H1 (cell line): ENCODE data around the gene RAPH1.

Source experiments
- CBX5 ChIP-seq: fragments of 300-800, 300-1000 bp; sonication (generic); IDR thresholded peaks from 2 replicates; pipeline ENCODE4 v1.7.1; 2016; ENCODE audit warnings: antibody characterized with exemption, low read length, low read depth
- CEBPB ChIP-seq: IDR thresholded peaks from 2 replicates; pipeline ENCODE4 v1.6.1; 2012; ENCODE audit warnings: low read depth, low read length
- CTCF ChIP-seq, 3 experiments: IDR thresholded peaks; 1 replicate in 2 of 3; 2 replicates in 1 of 3; pipeline versions ENCODE4 v1.5.1 to v1.6.1; 2011; ENCODE audit warnings: low read length in 3 of 3, mild to moderate bottlenecking in 3 of 3, inconsistent platforms in 2 of 3, low read depth in 1 of 3, moderate library complexity in 1 of 3; ENCODE audit not compliant: insufficient read depth in 1 of 3; ENCODE audit errors: control extremely low read depth in 1 of 3
- EGR1 ChIP-seq: IDR thresholded peaks from 2 replicates; pipeline ENCODE4 v1.6.1; 2011; ENCODE audit warnings: low read depth, low read length, borderline replicate concordance
- EP300 ChIP-seq, 2 experiments: IDR thresholded peaks; 1 replicate in 1 of 2; 2 replicates in 1 of 2; pipeline ENCODE4 v1.6.1; 2011 to 2012; ENCODE audit warnings: low read depth in 2 of 2, low read length in 2 of 2, mild to moderate bottlenecking in 2 of 2, borderline replicate concordance in 1 of 2, inconsistent platforms in 1 of 2, moderate library complexity in 1 of 2
- EZH2 ChIP-seq: fragments of 200-600 bp; sonication (generic); IDR thresholded peaks from 2 replicates; pipeline ENCODE4 v1.7.1; 2012; ENCODE audit warnings: low read depth, mild to moderate bottlenecking, moderate library complexity, low read length, inconsistent platforms; ENCODE audit not compliant: severe bottlenecking
- GABPA ChIP-seq: IDR thresholded peaks from 2 replicates; pipeline ENCODE4 v1.6.1; 2011; ENCODE audit warnings: mild to moderate bottlenecking, low read length, moderate library complexity, borderline replicate concordance; ENCODE audit not compliant: insufficient read depth
- JUN ChIP-seq: IDR thresholded peaks from 2 replicates; pipeline ENCODE4 v1.6.1; 2011; ENCODE audit warnings: low read depth, mild to moderate bottlenecking, improper control_type of control experiment, low read length
- JUND ChIP-seq: IDR thresholded peaks from 2 replicates; pipeline ENCODE4 v1.6.1; 2011; ENCODE audit warnings: mild to moderate bottlenecking, improper control_type of control experiment, low read length
- PHF8 ChIP-seq: fragments of 200-600 bp; sonication (generic); conservative IDR thresholded peaks from 2 replicates; pipeline ENCODE4 v1.7.1; 2012; ENCODE audit warnings: low read depth, mild to moderate bottlenecking, inconsistent platforms, low read length, moderate library complexity
- SUZ12 ChIP-seq: fragments of 200-600 bp; sonication (generic); IDR thresholded peaks from 2 replicates; pipeline ENCODE4 v1.6.1; 2012; ENCODE audit warnings: mild to moderate bottlenecking, inconsistent platforms, low read length, moderate library complexity, mixed read lengths
- TAF7 ChIP-seq: optimal IDR thresholded peaks from 2 replicates; pipeline ENCODE3; 2011; ENCODE audit warnings: low read depth, mild to moderate bottlenecking, inconsistent platforms, low read length, moderate library complexity, borderline replicate concordance
- TF ChIP-seq, protein P1 (sequence below): IDR thresholded peaks from 2 replicates; pipeline ENCODE4 v1.6.1; 2012; ENCODE audit warnings: inconsistent platforms

DNA sequence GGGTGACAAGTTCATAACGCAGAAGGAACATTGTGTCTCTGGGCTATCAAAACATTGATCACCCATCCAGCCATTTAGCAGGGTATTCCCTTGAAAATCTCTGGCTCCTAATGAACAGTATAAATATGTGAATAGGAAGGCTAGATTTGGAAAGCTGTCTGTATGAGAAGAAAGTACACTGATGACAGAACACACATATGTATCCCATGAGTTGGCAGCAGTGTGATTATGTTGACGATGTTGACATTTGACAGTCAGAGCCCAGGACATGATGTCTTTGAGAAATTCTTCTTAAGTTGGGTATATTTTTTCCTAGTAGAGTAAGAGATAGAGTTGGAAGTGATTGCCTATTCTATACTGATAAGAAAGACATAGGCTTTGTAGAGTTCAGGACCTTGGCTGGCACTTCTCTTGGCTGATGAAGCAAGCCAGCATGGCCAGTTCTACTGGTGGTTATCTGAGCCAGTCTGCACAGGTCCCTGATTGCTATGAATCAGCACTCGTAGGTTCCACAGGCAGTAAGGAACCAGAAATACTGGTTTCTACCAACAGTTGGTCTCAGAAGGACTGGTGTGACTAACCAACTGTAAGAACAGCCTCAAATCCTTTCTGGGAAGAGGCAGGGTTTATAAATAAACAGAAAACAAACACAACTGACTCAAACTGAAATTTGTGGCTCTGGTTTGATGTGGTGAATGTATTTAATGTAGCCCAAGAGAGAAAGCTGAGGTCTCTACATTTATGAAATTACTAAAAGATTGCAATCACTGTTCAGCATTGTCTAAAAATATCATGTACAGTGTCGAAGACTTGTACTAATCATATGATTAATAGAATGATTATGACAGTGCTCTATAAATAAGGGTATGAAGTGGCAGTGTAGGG is 43.9 kb upstream of the RAPH1 start:
- TF ChIP-seq GABPA (no peak), SUZ12 (no peak), CTCF (IDR thresholded peaks at IDR 0.05; ENCODE audit: control extremely low read depth in 1 of 3, insufficient read depth in 1 of 3, low read depth in 1 of 3, low read length in 3 of 3) (no peak), EGR1 (no peak), EZH2 (no peak), PHF8 (no peak), CBX5 (no peak), JUND (no peak), EP300 (IDR thresholded peaks at IDR 0.05; ENCODE audit: borderline replicate concordance in 1 of 2, low read depth in 2 of 2, low read length in 2 of 2) (no peak), TAF7 (no peak), CEBPB (no peak), JUN (no peak)
- TF ChIP-seq, protein P1, sequence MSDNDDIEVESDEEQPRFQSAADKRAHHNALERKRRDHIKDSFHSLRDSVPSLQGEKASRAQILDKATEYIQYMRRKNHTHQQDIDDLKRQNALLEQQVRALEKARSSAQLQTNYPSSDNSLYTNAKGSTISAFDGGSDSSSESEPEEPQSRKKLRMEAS: no peak
